Transverse colon (tissue), 4 donors: ENCODE measurements around the gene GABPB2. TPM values are rescaled to one million over a fixed set of nuclear protein-coding genes. Genes with fewer than 3 reads are reported as not detected.
A peak's percentile ranks its signal among the peaks of the same experiment; 100 is the strongest.

Experiments
- DNase-seq: peaks from one replicate; pipeline ENCODE4 v3.0.0-alpha.2; 2019
- H3K27ac ChIP-seq, 4 donors: fragments of 200-600 bp; sonication (generic); 2 replicates each; pipeline ENCODE4 v1.5.1; 2016 to 2018; ENCODE audit warnings: inconsistent platforms in 4 of 4
- H3K27me3 ChIP-seq: fragments of 200-600 bp; sonication (generic); 2 replicates; pipeline ENCODE4 v1.5.1; 2017; ENCODE audit warnings: inconsistent platforms
- H3K36me3 ChIP-seq, 4 donors: fragments of 200-600 bp; sonication (generic); 2 replicates each; pipeline ENCODE4 v1.5.1; 2017 to 2019; ENCODE audit warnings: inconsistent platforms in 4 of 4
- H3K4me1 ChIP-seq, 4 donors: fragments of 200-600 bp; sonication (generic); 2 replicates each; pipeline ENCODE4 v1.5.1; 2017 to 2020; ENCODE audit warnings: inconsistent platforms in 4 of 4
- H3K4me3 ChIP-seq, 4 donors: fragments of 200-600 bp; sonication (generic); 1 replicate in 1 of 4; 2 replicates in 3 of 4; pipeline versions ENCODE4 v1.5.1 to v1.6.1; 2017 to 2019; ENCODE audit warnings: inconsistent platforms in 4 of 4
- H3K9me3 ChIP-seq, 2 donors: fragments of 200-600 bp; sonication (generic); 2 replicates each; pipeline ENCODE4 v1.5.1; 2017 to 2019; ENCODE audit warnings: inconsistent platforms in 2 of 2
- EP300 ChIP-seq: sonication (generic); formaldehyde crosslinking; IDR thresholded peaks from one replicate; pipeline ENCODE4 v1.6.1; 2017; ENCODE audit warnings: antibody characterized with exemption, low read depth
- POLR2A ChIP-seq: fragments of 450-650 bp; IDR thresholded peaks from one replicate; pipeline ENCODE4 v1.6.1; 2016; ENCODE audit warnings: antibody characterized with exemption, mild to moderate bottlenecking, moderate library complexity
- POLR2AphosphoS5 ChIP-seq, 3 donors: sonication (generic); formaldehyde crosslinking; IDR thresholded peaks; one replicate each; pipeline ENCODE4 v1.6.1; 2016; ENCODE audit warnings: antibody characterized with exemption in 3 of 3
- WGBS, 2 donors: methylation state at CpG; one replicate each; pipeline ENCODE4 v1.1.5; 2018; ENCODE audit warnings: low coverage in 1 of 2; 5-methylcytosine and 5-hydroxymethylcytosine counted together
- in situ Hi-C, 4 donors: fragments of 200-750 bp; cut with MboI; loops; one replicate each; pipeline versions ENCODE4 v1.15.0 to v1.15.1; 2017; ENCODE audit warnings: low sequenced_read_pairs in 3 of 4, low pct_ligation_motif_present in 1 of 4, low pct_unique_long_range_greater_than_20kb in 1 of 4
- intact Hi-C: fragments of 100-400 bp; cut with DNase I; formaldehyde crosslinking; loops from one replicate; pipeline ENCODE4 v1.15.1; 2023; ENCODE audit warnings: low total_unique reads
- total RNA-seq, 4 donors: library from RNA; depleted of rRNA; stranded (reverse); fragments of >200 nt; gene quantifications; one replicate each; pipeline ENCODE4 v1.1.0, GENCODE V29; 2016
- TF ChIP-seq, protein P1 (sequence below), 5 experiments: fragments of 200-600 bp in 3 of 5; fragments of 450-650 bp in 2 of 5; sonication (generic) in 3 of 5; IDR thresholded peaks; 1 replicate in 2 of 5; 2 replicates in 3 of 5; pipeline ENCODE4 v1.5.1; 2016 to 2017; ENCODE audit warnings: antibody characterized with exemption in 5 of 5, inconsistent platforms in 3 of 5, mild to moderate bottlenecking in 2 of 5, moderate library complexity in 1 of 5

The GABPB2 gene
- 10 to 100 TPM in 3 of 4 donors, 1 to 10 TPM in 1; 9.6 to 19.8 (median 10.2) TPM for total RNA-seq

GRCh38 chr1:151070474-151071276 is at the start of gene GABPB2:
TSS of gene GABPB2 (plus strand) at chr1:151070761. CDS start at chr1:151088190, 17,429 bp downstream.
- whole genome bisulfite sequencing, 2 donors = 0% methylated on average over 10 to 44 of the region's 50 CpGs

DNA sequence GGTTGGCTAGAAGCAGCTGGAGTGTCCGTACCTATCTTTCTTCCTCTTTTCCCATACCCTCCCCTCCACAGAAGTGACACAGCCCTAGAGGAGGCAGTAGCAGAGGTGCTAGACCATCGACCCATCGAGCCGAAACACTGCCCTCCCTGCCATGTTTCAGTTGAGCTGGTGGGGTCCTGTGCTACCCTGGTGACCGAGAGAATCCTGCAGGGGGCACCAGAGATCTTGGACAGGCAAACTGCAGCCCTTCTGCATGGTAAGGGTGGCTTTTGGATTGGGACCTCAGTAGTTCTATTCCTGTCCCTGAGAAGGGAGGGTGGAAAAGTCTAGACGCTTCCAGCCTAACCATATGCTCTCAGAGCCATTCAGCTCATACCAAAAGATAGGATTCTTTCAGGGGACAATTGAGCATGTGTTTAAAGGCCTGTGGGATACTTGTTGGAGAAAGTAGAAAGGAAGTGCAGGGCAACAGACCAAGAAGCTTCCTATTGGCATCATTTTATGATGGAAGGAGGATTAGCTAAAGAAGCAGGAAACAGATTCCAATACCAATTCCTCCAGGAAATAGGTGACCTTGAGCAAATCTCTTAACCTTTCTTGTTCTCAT is 45.9 kb upstream of the GABPB2 start:
- TF ChIP-seq, protein P1, sequence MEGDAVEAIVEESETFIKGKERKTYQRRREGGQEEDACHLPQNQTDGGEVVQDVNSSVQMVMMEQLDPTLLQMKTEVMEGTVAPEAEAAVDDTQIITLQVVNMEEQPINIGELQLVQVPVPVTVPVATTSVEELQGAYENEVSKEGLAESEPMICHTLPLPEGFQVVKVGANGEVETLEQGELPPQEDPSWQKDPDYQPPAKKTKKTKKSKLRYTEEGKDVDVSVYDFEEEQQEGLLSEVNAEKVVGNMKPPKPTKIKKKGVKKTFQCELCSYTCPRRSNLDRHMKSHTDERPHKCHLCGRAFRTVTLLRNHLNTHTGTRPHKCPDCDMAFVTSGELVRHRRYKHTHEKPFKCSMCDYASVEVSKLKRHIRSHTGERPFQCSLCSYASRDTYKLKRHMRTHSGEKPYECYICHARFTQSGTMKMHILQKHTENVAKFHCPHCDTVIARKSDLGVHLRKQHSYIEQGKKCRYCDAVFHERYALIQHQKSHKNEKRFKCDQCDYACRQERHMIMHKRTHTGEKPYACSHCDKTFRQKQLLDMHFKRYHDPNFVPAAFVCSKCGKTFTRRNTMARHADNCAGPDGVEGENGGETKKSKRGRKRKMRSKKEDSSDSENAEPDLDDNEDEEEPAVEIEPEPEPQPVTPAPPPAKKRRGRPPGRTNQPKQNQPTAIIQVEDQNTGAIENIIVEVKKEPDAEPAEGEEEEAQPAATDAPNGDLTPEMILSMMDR (IDR thresholded peaks at IDR 0.05) = peak; percentile 70 to 75 (median 72)
- TF ChIP-seq POLR2A (no peak), POLR2AphosphoS5 (IDR thresholded peaks at IDR 0.05) (no peak)
- H3K9me3 ChIP-seq = no peaks in the 10 kb centered on the region
- H3K27me3 ChIP-seq = no peaks in the 10 kb centered on the region
- H3K36me3 ChIP-seq = peaks cover 0 to 37% (median 15%) of the 10 kb centered on the region in 4 donors
- peak; percentile 85 for DNase-seq
- intact Hi-C loops (no loop called here), in situ Hi-C loops (loop anchor here in 2 of 4 donors (10.0 to 25.0 kb wide), 2 partner anchors 130 to 138 kb away; partner anchors contain the start of genes TNFAIP8L2 (in 2 of the 2), LYSMD1 (in 1 of the 2) and SCNM1 (in 1 of the 2))
- WGBS, 2 donors = 39% methylated on average over 6 of the region's 6 CpGs; no CpG with 5 or more reads in 1 of the 2 donors
- H3K27ac ChIP-seq = peak overlapping the region in 2 of 4 donors; percentile 13 to 52
- H3K4me3 ChIP-seq = no peak overlapping the region
- peaks cover 0 to 8% (median 0%) of the 10 kb centered on the region in 4 donors for H3K4me1 ChIP-seq

More at GRCh38 chr1:151070474-151071276, at the start of gene GABPB2:
- Histone ChIP-seq H3K4me3 (peak within 1 kb of the TSS; percentile 71 to 95 (median 84)), H3K4me1 (peaks cover 2 to 16% (median 7%) of the 10 kb centered on the region in 4 donors), H3K36me3 (no peaks in the 10 kb centered on the region), H3K27ac (peak within 1 kb of the TSS; percentile 92 to 100 (median 98)), H3K27me3 (no peaks in the 10 kb centered on the region), H3K9me3 (no peaks in the 10 kb centered on the region)
- intact Hi-C loops (loop anchor here (2.0 kb wide), 1 partner anchor 64 kb away; the partner anchor contains the start of gene MINDY1), in situ Hi-C loops (no loop called here)
- DNase-seq = peak; percentile 92
- TF ChIP-seq, protein P1 (IDR thresholded peaks at IDR 0.05) = peak; percentile 89 to 95 (median 93)
- TF ChIP-seq EP300 (no peak), POLR2AphosphoS5 (IDR thresholded peaks at IDR 0.05) (peak; percentile 75 to 84 (median 84)), POLR2A (peak; percentile 64)

- H3K4me3 ChIP-seq = no peak overlapping the region
- no peak for TF ChIP-seq POLR2AphosphoS5 (IDR thresholded peaks at IDR 0.05)
- TF ChIP-seq, protein P1 (IDR thresholded peaks at IDR 0.05) = no peak
- no peak for TF ChIP-seq POLR2A
- TF ChIP-seq EP300 = no peak
- DNase-seq = no peak
- H3K27ac ChIP-seq = no peak overlapping the region
- H3K9me3 ChIP-seq = no peaks in the 10 kb centered on the region
- H3K36me3 ChIP-seq = peaks cover 0 to 28% (median 13%) of the 10 kb centered on the region in 4 donors
- intact Hi-C loops = no loop called here
- no peaks in the 10 kb centered on the region for H3K27me3 ChIP-seq
- in situ Hi-C loops = loop anchor here in 2 of 4 donors (10.0 to 25.0 kb wide), 2 partner anchors 128 to 136 kb away; partner anchors contain the start of genes TNFAIP8L2 (in 2 of the 2), LYSMD1 (in 1 of the 2) and SCNM1 (in 1 of the 2)
- H3K4me1 ChIP-seq = peaks cover 0 to 8% (median 0%) of the 10 kb centered on the region in 4 donors
Measured at GRCh38 chr1:151026460-151026859, 44.1 kb upstream of the GABPB2 start.

DNA sequence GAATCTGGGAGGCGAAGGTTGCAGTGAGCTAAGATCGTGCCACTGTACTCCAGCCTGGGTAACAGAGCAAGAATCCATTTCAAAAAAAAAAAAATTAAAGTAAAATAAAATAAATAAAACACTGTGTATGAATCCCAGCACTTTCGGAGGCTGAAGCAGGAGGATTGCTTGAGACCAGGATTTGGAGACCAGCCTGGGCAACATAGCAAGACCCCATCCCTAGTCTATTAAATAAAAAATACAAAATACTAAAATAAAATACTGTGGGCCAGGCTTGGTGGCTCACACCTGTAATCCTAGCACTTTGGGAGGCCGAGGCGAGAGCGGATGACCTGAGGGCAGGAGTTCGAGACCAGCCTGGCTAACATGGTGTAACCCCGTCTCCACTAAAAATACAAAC is 38.4 kb upstream of the GABPB2 start:
- Histone ChIP-seq H3K9me3 (no peaks in the 10 kb centered on the region), H3K27ac (no peak overlapping the region), H3K4me3 (no peak overlapping the region), H3K27me3 (no peaks in the 10 kb centered on the region), H3K36me3 (peaks cover 0 to 34% (median 12%) of the 10 kb centered on the region in 4 donors), H3K4me1 (no peaks in the 10 kb centered on the region)
- intact Hi-C loops = no loop called here
- no peak for DNase-seq
- in situ Hi-C loops = loop anchor here in 1 of 4 donors (25.0 kb wide), 1 partner anchor 130 kb away; the partner anchor contains the start of genes LYSMD1, SCNM1 and TNFAIP8L2
- TF ChIP-seq EP300 (no peak), POLR2AphosphoS5 (IDR thresholded peaks at IDR 0.05) (no peak), POLR2A (no peak)
- TF ChIP-seq, protein P1 (IDR thresholded peaks at IDR 0.05) = no peak
- 98 to 100% methylated on average over 3 to 8 of the region's 8 CpGs for WGBS, 2 donors
